DMS53 treated with DMSO at 0.1 percent for 48 hours (cell line): Measurements from ENCODE around the gene TPBGL.

Source experiments
- DNase-seq: peaks from one replicate; lab custom pipeline; 2025; ENCODE audit not compliant: unreplicated experiment; lab: John Stamatoyannopoulos, UW

TPBGL gene

GRCh38 chr11:75244052-75244814 lies 3.7 kb downstream of the TPBGL start:
- DNase-seq: no peak

GRCh38 chr11:75245356-75246005 lies 4.9 kb downstream of the TPBGL start:
- no peak for DNase-seq

GRCh38 chr11:75246006-75246670 lies 5.6 kb downstream of the TPBGL start:
- DNase-seq: no peak

GRCh38 chr11:75246671-75247350 lies 6.2 kb downstream of the TPBGL start:
- DNase-seq: no peak

GRCh38 chr11:75248924-75249256 lies 8.3 kb downstream of the TPBGL start:
- DNase-seq: no peak

- no peak for DNase-seq
These were observed 9.1 kb downstream of the TPBGL start for GRCh38 chr11:75249704-75250103.

GRCh38 chr11:75254326-75254725 lies 13.8 kb downstream of the TPBGL start:
- no peak for DNase-seq

GRCh38 chr11:75260396-75261170 lies 20.0 kb downstream of the TPBGL start:
- no peak for DNase-seq

- no peak for DNase-seq
These were observed 21.4 kb downstream of the TPBGL start for GRCh38 chr11:75261902-75262361.

- DNase-seq: no peak
These were observed 21.9 kb downstream of the TPBGL start for GRCh38 chr11:75262436-75262835.

GRCh38 chr11:75262961-75263852 lies 22.6 kb downstream of the TPBGL start:
- DNase-seq: no peak

GRCh38 chr11:75263944-75264349 lies 23.4 kb downstream of the TPBGL start:
- DNase-seq: peak; percentile 33

GRCh38 chr11:75264356-75264755 lies 23.8 kb downstream of the TPBGL start:
- no peak for DNase-seq

- no peak for DNase-seq
These were observed 24.4 kb downstream of the TPBGL start for GRCh38 chr11:75264971-75265370.

- DNase-seq: no peak
These were observed 25.4 kb downstream of the TPBGL start for GRCh38 chr11:75265851-75266531.

GRCh38 chr11:75267171-75267970 lies 26.8 kb downstream of the TPBGL start:
- DNase-seq: no peak

GRCh38 chr11:75268626-75269366 lies 28.2 kb downstream of the TPBGL start:
- no peak for DNase-seq

- no peak for DNase-seq
These were observed 28.7 kb downstream of the TPBGL start for GRCh38 chr11:75269367-75269660.
